Smooth muscle cell (in vitro differentiated cells): ENCODE data around the gene P2RY1. TPM values are rescaled to one million over a fixed set of nuclear protein-coding genes. Genes with fewer than 3 reads are reported as not detected.
"Not testable (repeated sequence)": the region's sequence is repeated elsewhere in the genome, so short reads cannot be mapped to it uniquely, and the experiment has no call there.

Experiments used
- DNase-seq: peaks from one replicate; lab custom pipeline; 2025; ENCODE audit not compliant: unreplicated experiment; lab: John Stamatoyannopoulos, UW
- H2AFZ ChIP-seq: fragments of 200-600 bp; sonication (generic); 2 replicates; pipeline ENCODE4 v1.6.0; 2016; ENCODE audit warnings: antibody characterized with exemption, low read depth, mild to moderate bottlenecking
- H3F3A ChIP-seq: fragments of 200-600 bp; sonication (generic); 2 replicates; pipeline ENCODE4 v1.6.0; 2017; ENCODE audit warnings: antibody characterized with exemption, low read depth
- H3K27ac ChIP-seq: fragments of 200-600 bp; sonication (generic); 2 replicates; pipeline ENCODE4 v1.5.1; 2016; ENCODE audit warnings: low read depth, mild to moderate bottlenecking
- H3K27me3 ChIP-seq: fragments of 200-600 bp; sonication (generic); 2 replicates; pipeline ENCODE4 v1.6.1; 2016; ENCODE audit warnings: low read depth, mild to moderate bottlenecking
- H3K36me3 ChIP-seq: fragments of 200-600 bp; sonication (generic); 2 replicates; pipeline ENCODE4 v1.5.1; 2016; ENCODE audit warnings: low read depth
- H3K4me1 ChIP-seq: fragments of 200-600 bp; sonication (generic); 2 replicates; pipeline ENCODE4 v1.5.1; 2016; ENCODE audit warnings: low read depth
- H3K4me2 ChIP-seq: fragments of 200-600 bp; sonication (generic); 2 replicates; pipeline ENCODE4 v1.6.0; 2016; ENCODE audit warnings: mild to moderate bottlenecking
- H3K4me3 ChIP-seq: fragments of 200-600 bp; sonication (generic); 2 replicates; pipeline ENCODE4 v1.5.1; 2016; ENCODE audit warnings: mild to moderate bottlenecking
- H3K79me2 ChIP-seq: fragments of 200-600 bp; sonication (generic); 2 replicates; pipeline ENCODE4 v1.6.0; 2016; ENCODE audit warnings: low read depth, mild to moderate bottlenecking
- H3K9ac ChIP-seq: fragments of 200-600 bp; sonication (generic); 2 replicates; pipeline ENCODE4 v1.6.0; 2016; ENCODE audit warnings: low read depth
- H3K9me3 ChIP-seq: fragments of 200-600 bp; sonication (generic); replicated peaks from 2 replicates; pipeline ENCODE4 v1.5.1; 2016; ENCODE audit warnings: low read depth
- H4K20me1 ChIP-seq: fragments of 200-600 bp; sonication (generic); 2 replicates; pipeline ENCODE4 v1.6.0; 2016; ENCODE audit warnings: low read depth
- CTCF ChIP-seq: fragments of 200-600 bp; sonication (generic); IDR thresholded peaks from 2 replicates; pipeline ENCODE4 v1.5.1; 2017; ENCODE audit warnings: borderline replicate concordance, mild to moderate bottlenecking, antibody characterized with exemption; ENCODE audit not compliant: insufficient read depth, poor library complexity, severe bottlenecking
- WGBS: methylation state at CpG from one replicate; pipeline ENCODE4 v1.1.7; 2016; ENCODE audit warnings: low lambda C conversion rate; 5-methylcytosine and 5-hydroxymethylcytosine counted together
- polyA plus RNA-seq: library from polyadenylated mRNA; unstranded; fragments of >200 nt; fragmentation: Nextera tagmentation; extraction: Ambion mirVana; gene quantifications from 2 replicates; pipeline ENCODE4 v1.2.1, GENCODE V29; 2016
- total RNA-seq: library from RNA; depleted of rRNA; stranded (reverse); fragments of >200 nt; gene quantifications from 2 replicates; pipeline ENCODE4 v1.2.3, GENCODE V29; 2014

P2RY1 gene
- total and polyA plus RNA-seq, 2 experiments from 2014 or later: 3.9 to 7.9 TPM

DNA sequence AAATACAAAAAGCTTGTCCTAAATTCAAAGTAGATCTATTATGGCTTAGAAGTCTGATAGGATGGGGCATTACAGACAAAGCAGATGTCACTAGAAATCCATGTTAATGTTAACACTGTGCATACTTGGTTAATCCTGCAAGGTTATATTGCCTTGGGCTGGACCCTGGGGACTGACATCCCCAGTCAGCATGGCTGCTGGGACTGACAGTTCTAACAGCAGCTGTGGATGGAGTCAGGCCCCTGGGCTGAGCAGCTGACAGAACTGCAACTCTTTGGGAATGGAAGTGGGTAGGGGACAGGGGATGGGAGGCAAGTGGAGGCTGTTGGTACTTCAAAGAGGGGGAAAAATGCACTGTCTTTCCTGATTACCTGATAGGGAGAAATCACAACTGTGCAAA, 7.5 kb downstream of the P2RY1 start:
- Histone ChIP-seq H3K27ac (no peak overlapping the region), H3K79me2 (peaks cover 33% of the 10 kb centered on the region), H3K4me3 (no peak overlapping the region), H3F3A (no peaks in the 10 kb centered on the region), H3K9ac (no peak overlapping the region), H3K9me3 (no peaks in the 10 kb centered on the region), H4K20me1 (no peaks in the 10 kb centered on the region), H3K36me3 (no peaks in the 10 kb centered on the region), H3K4me2 (no peak overlapping the region), H2AFZ (no peak overlapping the region), H3K4me1 (no peaks in the 10 kb centered on the region), H3K27me3 (no peaks in the 10 kb centered on the region)
- no peak for DNase-seq
- TF ChIP-seq CTCF: no peak

GRCh38 chr3:152843955-152844354, 9.0 kb downstream of the P2RY1 start:
- DNase-seq: no peak
- Histone ChIP-seq H3K9ac (no peak overlapping the region), H3K79me2 (peaks cover 17% of the 10 kb centered on the region), H3K4me3 (no peak overlapping the region), H3F3A (no peaks in the 10 kb centered on the region), H3K9me3 (no peaks in the 10 kb centered on the region), H4K20me1 (no peaks in the 10 kb centered on the region), H3K27me3 (no peaks in the 10 kb centered on the region), H3K4me2 (no peak overlapping the region), H3K4me1 (no peaks in the 10 kb centered on the region), H2AFZ (no peak overlapping the region), H3K36me3 (no peaks in the 10 kb centered on the region), H3K27ac (no peak overlapping the region)
- TF ChIP-seq CTCF: no peak

DNA sequence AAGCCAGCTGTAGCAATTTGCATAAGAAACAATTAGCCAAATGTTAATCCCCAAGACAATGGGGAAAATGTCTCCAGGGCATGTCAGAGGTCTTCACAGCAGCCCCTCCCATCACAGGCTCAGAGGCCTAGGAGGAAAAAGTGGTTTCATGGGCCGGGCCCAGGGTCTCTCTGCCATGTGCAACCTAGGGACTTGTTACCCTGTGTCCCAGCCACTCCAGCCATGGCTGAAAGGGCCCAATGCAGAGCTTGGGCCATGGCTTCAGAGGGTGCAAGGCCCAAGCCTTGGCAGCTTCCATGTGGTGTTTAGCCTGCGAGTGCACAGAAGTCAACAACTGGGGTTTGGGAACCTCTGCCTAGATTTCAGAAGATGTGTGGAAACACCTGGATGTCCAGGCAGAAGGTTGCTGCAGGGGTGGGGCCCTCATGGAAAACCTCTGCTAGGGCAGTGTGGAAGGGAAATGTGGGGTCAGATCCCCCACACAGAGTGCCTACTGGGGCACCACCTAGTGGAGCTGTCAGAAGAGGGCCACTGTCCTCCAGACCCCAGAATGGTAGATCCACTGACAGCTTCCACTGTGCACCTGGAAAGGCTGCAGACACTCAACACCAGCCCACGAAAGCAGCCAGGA, 11.8 kb downstream of the P2RY1 start:
- not testable (repeated sequence) for H3K4me3 ChIP-seq, H3F3A ChIP-seq, H3K4me2 ChIP-seq, H3K4me1 ChIP-seq, H3K9ac ChIP-seq, H3K79me2 ChIP-seq, H3K36me3 ChIP-seq, H4K20me1 ChIP-seq, H2AFZ ChIP-seq, H3K27me3 ChIP-seq, H3K27ac ChIP-seq, DNase-seq, H3K9me3 ChIP-seq
- 90% methylated on average over 3 of the region's 3 CpGs for WGBS

DNA sequence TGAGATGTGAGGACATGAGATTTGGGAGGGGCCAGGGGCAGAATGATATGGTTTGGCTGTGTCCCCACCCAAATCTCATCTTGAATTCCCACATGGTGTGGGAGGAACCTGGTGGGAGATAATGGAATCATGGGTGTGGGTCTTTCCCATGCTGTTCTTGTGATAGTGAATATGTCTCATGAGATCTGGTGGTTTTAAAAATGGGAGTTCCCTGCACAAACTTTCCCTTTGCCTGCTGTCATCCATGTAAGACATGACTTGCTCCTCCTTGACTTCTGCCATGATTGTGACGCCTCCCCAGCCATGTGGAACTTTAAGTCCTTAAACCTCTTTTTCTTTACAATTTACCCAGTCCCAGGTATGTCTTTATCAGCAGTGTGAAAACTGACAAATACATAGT, 12.7 kb downstream of the P2RY1 start:
- H3K9me3 ChIP-seq, H3K27ac ChIP-seq, DNase-seq, H3F3A ChIP-seq, H2AFZ ChIP-seq, H3K4me1 ChIP-seq, H4K20me1 ChIP-seq, H3K9ac ChIP-seq, H3K79me2 ChIP-seq, H3K4me2 ChIP-seq, H3K4me3 ChIP-seq, H3K27me3 ChIP-seq, H3K36me3 ChIP-seq: not testable (repeated sequence)
- WGBS: 100% methylated on average over 1 of the region's 1 CpG

DNA sequence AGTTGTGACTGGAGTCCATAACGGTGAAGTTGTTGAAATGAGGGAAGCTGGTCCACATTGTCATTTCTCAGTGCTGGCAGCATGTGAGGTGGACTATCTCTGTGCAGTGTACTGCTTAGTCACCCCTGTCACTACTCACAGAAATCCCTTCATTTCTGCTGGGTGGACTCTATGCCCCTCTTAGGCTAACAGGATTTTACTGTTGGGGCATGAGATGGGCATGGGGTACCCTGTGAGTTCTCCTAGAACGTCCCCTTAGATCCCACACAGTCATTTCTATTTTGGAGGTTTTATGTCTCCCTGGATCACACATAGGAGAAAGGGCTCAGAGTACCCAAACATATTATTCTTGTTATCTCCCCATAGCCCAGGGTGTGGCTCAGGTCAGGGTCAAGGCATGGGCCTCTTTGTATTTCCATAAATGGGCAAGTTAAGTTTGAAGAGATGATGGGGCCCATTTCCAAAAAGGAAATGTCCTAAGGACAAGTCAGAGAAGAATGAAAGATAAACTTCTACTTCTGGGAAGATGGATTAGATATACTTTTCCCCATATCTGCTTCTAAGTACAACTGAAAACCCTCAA, 15.2 kb downstream of the P2RY1 start:
- Histone ChIP-seq H3K9me3 (no peaks in the 10 kb centered on the region), H4K20me1 (no peaks in the 10 kb centered on the region), H3K27me3 (no peaks in the 10 kb centered on the region), H3K36me3 (no peaks in the 10 kb centered on the region), H3K27ac (no peak overlapping the region), H3K79me2 (no peaks in the 10 kb centered on the region), H3K4me2 (no peak overlapping the region), H2AFZ (no peak overlapping the region), H3K4me1 (no peaks in the 10 kb centered on the region), H3K9ac (no peak overlapping the region), H3K4me3 (no peak overlapping the region), H3F3A (no peaks in the 10 kb centered on the region)
- TF ChIP-seq CTCF: no peak
- WGBS: 93% methylated on average over 2 of the region's 2 CpGs
- DNase-seq: no peak
